ENCODE data around the gene TOP1. TPM values are rescaled to one million over a fixed set of nuclear protein-coding genes. Genes with fewer than 3 reads are reported as not detected.
A peak's percentile ranks its signal among the peaks of the same experiment; 100 is the strongest.

Gene TOP1
- total and polyA plus RNA-seq, 9 of the 15 experiments (the other 6 are each of a cell fraction or from before 2014, with no cell fraction given), result 26.4 to 127 (median 39.6) TPM

GRCh38 chr20:41048461-41049301 lies 20.1 kb downstream of the TOP1 start (continued):
- TF ChIP-seq ZNF398 (CRISPR knock-in tag; IDR thresholded peaks at IDR 0.05) (no peak), CSDE1 (IDR thresholded peaks at IDR 0.05) (0 out of 4 replicates have a peak, but pooled peaks of 1 of the 2 experiments have one; percentile 16), POLR2AphosphoS2 (IDR thresholded peaks at IDR 0.05; ENCODE audit: low read length) (no peak), E2F8 (IDR thresholded peaks at IDR 0.05; ENCODE audit: low read depth, partially characterized antibody) (no peak), PYGO2 (tag; IDR thresholded peaks at IDR 0.05) (no peak), FOXA3 (CRISPR knock-in tag; conservative IDR thresholded peaks at IDR 0.05 in 1 of 2, IDR thresholded peaks at IDR 0.05 in 1 of 2) (no peak), ZNF239 (CRISPR knock-in tag; IDR thresholded peaks at IDR 0.05) (no peak), SMARCB1 (IDR thresholded peaks at IDR 0.05; ENCODE audit: insufficient read length, low read depth) (no peak), FOXJ2 (tag; IDR thresholded peaks at IDR 0.05) (no peak), TCF3 (CRISPR knock-in tag; IDR thresholded peaks at IDR 0.05) (peak; percentile 73), NEUROD1 (IDR thresholded peaks at IDR 0.05; ENCODE audit: borderline replicate concordance, low read depth, low read length, partially characterized antibody) (no peak), ERF (CRISPR knock-in tag; IDR thresholded peaks at IDR 0.05) (no peak), ZNF124 (CRISPR knock-in tag; IDR thresholded peaks at IDR 0.05) (no peak), TOE1 (IDR thresholded peaks at IDR 0.05; ENCODE audit: borderline replicate concordance) (no peak), TOE1 (CRISPR knock-in tag; IDR thresholded peaks at IDR 0.05; ENCODE audit: borderline replicate concordance, low read depth) (no peak), HES1 (IDR thresholded peaks at IDR 0.05; ENCODE audit: low read depth) (peak; percentile 32; the same call in 1 of the 2 replicates), POLR2H (tag; IDR thresholded peaks at IDR 0.05; ENCODE audit: low read depth) (peak; percentile 41; the same call in 1 of the 2 replicates), CGGBP1 (CRISPR knock-in tag; IDR thresholded peaks at IDR 0.05) (no peak), XRCC4 (IDR thresholded peaks at IDR 0.05; ENCODE audit: extremely low read depth, insufficient read depth, insufficient read length) (no peak), TCFL5 (CRISPR knock-in tag; conservative IDR thresholded peaks at IDR 0.05) (no peak), ZNF561 (CRISPR knock-in tag; conservative IDR thresholded peaks at IDR 0.05) (no peak), ELF2 (CRISPR knock-in tag; IDR thresholded peaks at IDR 0.05) (no peak), FOXP1 (CRISPR knock-in tag; IDR thresholded peaks at IDR 0.05) (no peak)
